ENCODE measurements around the gene CDH23.

The CDH23 gene

DNA sequence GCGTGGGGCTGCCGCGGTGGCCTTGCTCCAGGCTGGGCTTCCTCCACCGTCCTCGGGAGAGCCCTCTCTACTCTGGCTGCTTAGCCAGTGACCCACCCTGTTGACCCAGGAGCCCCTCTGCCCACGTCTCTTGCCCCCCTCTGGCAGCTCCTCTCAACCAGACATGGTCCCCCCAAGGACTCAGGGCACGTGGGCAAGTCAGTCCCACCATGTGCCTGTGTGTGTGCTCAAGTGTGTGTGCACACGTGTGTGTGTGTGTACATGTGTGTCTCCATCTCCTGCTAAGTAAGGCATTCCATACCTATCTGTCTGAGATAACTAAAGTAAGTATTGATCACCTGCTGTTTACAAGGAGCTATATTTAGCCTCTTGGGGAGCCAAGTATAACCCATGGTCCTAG is 221.9 kb downstream of the CDH23 start:
- DNase-seq (ENCODE audit: low read depth in 2 of 2, low spot score in 1 of 2), result no peak

DNA sequence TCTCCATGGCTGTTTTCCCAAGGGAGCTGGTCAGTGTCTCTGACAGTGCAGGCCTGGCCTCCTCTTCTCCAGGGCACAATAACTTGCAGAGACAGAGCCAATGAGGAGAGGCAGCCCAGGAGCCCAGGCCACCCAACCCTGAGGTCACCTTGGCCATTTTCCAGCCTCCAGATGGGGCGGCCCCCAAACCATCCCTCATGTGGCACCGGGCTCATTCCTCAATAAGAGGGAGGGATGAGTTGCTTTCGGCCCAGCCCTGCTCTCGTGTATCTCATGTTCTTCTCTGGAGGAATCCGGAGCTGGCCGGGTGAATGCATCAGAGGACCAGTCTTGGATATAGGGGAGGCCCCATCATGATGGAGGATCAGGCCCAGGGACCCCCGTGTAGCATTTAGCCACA is 223.9 kb downstream of the CDH23 start:
- DNase-seq (ENCODE audit: low read depth in 2 of 2, low spot score in 1 of 2), result no peak

DNA sequence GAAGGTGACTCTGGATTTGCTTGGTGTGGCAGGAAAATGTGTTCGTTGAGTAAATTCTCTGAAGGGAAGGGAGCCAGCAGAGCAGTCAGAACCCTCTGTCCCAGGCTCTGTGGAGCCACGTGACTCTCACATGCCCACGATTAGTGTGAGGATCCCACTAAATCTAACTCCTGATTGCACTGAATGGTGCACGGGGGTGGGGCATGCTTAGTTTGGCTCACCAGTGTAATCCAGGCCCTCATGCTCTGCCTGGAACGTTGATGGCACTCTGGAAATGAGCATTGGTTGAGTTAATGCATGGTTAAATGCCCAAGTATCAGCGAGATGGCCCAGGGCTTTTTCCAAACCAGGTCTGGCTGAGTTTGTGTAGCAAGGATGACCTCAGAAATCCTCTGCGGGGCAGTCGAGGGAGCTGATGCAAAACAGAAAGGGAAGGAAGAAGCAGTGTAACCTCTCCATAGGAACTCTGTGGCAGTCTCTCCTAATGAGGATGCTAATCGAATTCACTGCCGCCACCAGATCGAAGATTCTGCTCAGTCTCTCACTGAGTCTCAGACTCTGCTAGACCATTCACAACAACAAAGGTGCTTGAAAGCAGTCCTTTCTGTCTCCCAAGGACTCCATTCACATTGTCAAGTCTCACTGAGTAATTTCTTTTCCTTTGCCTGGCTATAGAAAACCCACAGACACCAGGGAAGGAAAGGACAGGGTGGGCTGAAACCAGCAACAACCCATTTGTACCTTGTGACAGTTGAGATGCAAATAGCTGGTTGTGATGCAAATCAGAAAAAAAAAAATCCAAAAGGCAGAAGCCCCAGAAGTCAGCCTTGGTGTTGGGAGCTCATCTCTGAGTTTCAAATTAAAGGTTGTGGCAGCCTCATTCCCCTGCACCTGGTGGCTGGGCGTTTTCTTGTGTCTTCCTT is 224.8 kb downstream of the CDH23 start:
- no peak for DNase-seq (ENCODE audit: low read depth in 2 of 2, low spot score in 1 of 2)

DNA sequence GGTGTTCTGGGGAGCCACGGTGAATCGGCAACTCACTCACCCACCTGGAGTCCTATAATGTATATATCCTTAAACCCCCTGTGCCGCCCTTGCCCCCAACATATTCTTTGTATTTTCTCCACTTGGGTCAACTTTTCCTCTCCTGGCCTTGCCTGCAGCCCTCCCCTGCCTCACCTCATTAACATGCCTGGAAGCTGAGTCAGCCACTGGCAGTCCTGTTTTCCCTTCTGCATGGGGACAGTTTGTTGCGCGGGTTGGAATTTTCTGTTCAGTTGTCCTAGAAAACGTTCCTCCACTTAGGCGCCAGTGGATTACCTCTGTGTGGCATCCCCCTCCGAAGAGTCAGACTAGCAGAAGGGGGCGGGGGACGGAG is 225.4 kb downstream of the CDH23 start:
- no peak for DNase-seq (ENCODE audit: low read depth in 2 of 2, low spot score in 1 of 2)

DNA sequence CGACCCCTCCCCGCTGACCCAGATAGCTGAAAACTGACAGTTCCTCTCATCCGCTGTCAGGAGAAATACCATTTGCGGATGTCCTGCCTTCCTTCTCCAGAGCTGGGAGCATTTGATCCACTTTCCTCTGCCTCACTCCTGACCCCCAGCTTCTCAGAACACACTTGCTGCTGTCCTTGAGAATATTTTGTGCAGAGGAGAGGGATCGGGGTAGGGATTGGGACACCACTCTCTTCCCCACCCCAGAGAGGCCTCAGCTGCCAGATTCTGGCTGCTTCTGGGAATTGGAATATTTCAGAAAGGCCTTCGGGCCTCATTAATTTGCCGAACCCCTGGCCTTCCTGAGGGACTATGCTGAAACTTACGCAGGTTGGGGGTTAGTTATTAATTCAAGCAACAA is 225.9 kb downstream of the CDH23 start:
- DNase-seq (ENCODE audit: low read depth in 2 of 2, low spot score in 1 of 2), result no peak

DNA sequence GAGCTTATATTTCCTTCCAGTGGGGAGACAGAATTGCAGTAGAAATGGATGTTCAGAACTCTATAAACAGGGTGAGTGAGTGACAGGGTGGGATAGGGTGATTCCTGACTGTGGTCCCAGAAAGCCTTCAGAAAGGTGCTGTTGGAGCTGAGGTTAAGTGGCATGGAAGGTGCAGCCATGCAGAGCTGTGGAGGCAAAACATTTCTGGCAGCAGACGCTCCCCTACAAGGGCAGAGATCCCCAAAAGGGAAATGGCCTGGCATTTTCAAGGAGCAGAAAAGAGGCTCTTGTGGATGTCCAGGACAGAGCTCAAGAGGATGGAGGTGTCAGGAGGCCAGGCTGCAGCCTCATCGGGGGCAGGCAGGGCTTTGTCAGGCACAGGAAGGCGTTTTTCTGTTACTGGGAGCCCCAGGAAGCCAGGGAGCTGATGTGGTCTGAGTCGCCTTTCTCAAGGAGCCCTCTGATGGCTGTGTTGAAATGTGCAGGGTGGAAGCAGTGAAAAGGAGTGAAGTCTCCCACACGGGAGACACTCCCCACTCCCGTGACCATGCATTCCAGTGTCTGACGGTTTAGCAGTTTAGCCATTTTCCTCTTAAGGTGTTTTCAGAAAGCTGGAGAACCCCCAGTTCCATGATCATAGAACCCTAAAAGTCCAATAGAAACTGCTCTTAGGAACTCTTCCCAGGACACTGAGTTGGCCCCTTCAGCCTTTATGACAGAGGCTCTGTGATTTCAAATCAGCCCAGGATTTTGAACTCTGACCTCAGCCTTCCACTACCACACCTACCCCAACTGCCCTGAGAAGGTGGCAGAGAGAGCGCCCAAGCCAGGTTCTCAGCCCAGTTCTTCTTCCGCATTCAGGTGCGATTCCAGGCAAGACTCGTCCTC is 226.6 kb downstream of the CDH23 start:
- no peak for DNase-seq (ENCODE audit: low read depth in 2 of 2, low spot score in 1 of 2)

DNA sequence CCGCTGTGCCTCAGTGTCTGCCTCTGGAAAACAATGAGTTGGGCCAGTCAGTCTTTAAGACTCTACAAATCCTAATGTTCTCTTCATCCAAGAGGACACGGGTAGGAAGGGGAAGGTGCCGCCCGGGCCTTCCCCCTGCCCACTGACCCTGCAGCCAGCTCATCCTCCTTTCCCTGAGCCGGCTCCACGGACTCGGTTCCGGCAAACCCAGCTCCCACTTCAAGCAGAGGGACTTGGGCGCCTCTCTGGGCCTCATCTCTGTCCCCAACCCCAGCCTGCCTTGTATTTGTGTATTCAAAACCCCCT is 227.2 kb downstream of the CDH23 start:
- DNase-seq (ENCODE audit: low read depth in 2 of 2, low spot score in 1 of 2), result no peak

DNA sequence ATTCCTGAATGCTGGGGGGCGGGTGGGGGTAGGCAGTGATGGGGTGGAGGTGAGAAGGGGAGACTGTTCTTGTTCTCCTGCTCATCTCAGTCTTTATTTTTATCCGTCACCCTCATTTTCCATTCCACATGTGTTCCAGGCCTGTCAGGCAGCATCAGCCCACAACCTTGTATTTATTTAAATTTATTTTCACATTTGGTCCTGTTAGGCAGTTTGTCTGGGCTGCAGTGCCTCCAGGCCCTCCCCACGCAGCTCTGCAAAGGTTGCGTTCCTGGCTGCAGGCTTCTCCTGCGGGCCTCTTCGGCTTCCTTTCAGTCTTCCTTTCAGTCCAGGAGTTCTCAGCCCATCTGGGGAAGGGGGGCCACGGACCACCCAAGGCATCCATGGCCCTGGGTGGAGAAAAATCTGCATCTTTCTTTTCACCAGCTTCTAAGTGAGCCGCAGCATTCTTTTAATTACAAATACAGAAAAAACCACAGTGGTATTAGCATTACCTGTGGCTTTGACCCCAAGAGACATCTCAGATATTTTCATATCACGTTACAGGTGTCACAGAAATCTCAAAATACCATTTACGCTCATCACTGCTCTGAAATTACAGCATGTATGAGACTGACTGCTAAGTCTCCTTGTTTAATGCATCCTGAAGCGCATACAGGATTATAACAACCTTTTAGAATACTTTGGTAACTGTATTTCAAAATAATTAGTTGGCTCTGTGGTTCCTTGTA is 228.9 kb downstream of the CDH23 start:
- DNase-seq (ENCODE audit: low read depth in 2 of 2, low spot score in 1 of 2), result no peak

DNA sequence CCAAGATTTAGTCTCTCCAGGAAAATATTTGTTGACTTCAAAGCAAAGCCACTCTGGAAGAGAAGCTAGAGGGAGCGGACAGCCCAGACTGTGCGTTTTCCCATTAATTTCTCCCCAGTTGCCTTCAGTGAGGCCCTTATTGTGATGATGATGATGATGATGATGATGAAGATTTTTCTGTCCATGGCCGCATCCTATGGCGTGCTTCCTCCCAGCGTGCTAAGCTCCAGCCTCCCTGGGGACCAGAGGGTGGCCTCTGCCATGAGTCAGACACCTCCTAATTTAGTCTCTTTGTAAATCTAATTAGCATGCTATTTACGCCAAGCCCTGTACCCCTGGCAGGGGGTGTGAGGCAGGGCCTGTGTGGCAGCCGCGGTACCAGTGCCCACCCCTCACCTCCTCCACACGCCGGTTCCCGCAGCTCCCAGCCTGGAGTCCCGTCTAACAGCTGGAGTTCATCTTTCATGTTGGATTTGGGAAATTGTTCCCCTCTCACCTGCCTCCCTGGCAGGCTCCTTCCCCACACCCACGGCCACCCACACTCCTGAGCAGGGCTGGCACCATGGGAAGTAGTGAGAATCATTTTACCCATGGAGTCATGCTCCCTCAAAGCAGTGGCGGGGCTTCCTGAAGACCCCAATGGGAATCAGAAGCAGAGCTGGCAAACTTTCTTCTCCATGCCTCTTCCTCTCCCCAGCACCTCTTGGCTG is 230.7 kb downstream of the CDH23 start:
- DNase-seq (ENCODE audit: low read depth in 2 of 2, low spot score in 1 of 2), result no peak

DNA sequence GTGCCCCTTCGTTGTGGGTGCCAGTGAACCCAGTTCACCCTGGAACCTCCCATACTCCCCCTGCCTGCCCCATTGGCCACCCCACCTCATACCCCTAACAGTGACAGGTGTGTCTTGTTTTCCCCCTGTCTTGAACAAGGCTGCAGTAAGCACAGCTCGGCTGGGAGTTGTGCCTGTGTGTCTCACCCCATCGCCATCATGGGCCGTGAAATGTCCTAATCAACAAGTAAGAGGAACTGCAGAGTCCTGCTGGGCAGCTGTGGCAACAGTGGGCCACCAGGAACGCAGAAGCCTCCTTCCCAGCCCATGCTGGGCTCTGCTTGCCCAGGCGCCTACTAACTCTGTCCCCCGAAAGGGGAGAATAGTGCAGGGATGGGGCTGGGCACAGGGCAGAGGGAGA is 231.2 kb downstream of the CDH23 start:
- no peak for DNase-seq (ENCODE audit: low read depth in 2 of 2, low spot score in 1 of 2)

DNA sequence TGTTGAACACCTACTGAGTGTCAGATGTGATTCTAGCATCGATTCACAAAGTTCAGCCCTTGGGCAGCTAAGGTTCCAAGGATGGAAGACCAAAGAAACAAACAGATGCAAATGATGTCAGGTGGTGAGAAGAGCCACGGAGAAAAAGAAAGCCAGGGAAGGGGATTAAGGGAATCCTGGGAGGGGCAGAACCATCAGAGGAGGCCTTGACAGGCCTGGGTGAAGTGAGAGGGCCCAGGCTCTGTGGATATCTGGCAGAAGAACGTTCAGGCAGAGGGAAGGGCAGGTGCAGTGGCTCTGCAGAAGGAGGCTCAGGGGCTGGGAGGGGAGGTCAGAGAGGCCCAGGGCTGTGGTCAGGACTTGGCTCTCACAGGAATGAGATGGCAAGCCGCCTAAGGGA is 232.4 kb downstream of the CDH23 start:
- DNase-seq (ENCODE audit: low read depth in 2 of 2, low spot score in 1 of 2), result no peak

DNA sequence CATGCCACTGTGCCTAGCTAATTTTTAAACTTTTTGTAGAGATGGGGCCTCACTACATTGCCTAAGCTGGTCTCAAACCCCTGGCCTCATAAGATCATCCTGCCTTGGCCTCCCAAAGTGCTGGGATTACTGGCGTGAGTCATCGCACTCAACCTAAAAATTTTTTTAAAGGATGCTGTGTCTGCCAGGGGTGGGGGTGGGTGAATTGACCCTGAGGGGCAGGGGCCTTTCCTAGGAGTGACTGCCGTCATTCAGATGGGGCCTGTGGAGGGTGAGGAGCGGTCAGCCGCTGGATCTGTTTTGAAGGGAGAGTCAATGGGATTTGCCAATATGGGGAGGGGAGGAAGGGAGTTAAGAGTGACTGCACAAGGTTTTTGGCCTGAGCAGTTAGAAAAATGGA is 233.4 kb downstream of the CDH23 start:
- no peak for DNase-seq (ENCODE audit: low read depth in 2 of 2, low spot score in 1 of 2)

DNA sequence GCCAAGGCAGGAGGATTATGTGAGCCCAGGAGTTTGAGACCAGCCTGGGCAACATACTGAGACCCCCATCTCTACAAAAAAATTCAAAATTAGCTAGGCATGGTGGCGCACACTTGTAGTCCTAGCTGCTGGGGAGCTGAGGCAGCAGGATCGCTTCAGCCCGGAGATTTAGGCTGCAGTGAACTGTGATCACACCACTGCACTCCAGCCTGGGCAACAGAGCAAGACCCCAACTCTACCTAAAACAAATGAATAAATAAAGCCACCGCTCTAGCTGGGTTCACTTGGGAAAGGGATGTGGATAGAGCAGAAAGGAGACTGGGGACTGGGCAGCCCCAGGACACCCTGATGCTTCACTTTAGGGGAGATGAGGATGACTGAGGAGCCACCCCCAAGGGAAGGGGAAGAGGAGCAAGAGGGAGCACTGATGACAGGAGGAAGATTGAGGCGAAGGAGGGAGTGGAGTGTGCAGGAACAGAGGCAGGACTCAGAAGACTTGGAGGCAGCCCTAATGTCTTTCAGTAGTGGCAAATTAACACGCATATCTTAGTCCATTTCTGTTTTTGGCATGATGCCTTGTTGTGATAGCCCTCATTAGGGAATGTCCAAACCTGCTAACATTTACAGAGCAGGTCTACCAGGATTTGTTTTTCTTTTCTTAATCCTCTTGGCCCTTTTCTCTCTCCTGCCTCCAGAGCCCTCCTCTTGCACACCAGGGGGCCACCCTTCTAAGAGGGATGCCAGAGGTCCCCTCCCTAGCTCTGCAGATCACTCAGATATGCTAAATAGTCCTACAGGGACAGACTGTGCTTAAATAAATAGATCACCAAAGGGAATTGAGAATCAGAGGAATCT is 234.5 kb downstream of the CDH23 start:
- no peak for DNase-seq (ENCODE audit: low read depth in 2 of 2, low spot score in 1 of 2)

DNA sequence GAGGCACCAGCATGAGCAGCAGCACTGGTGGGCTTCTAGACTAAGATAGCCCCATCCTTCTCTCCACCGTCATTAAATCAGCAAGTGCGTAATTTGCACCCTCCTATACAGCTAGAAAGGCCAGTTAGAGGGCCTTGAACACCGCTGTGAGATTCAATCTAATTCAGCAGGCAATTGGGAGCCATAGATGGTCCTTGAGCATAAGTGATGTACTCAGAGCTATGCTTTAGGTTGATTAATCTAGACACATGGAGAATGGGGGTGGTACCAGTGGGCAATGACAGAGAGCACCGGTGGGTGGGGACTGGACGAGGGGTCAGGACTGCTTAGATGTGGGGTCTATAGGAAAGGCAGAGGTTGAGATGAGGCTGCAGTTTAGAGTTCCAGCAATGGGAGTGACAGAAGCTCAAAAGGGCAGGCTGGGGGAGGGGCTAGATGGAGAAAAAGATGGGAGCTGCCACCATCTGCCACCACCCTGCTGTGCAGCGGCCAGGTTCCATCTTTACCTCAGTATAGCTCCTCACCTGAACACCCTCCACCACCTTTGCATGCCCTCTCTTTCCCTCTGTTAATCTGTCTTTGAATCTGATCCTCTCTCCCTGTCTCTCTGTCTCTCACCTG is 235.6 kb downstream of the CDH23 start:
- no peak for DNase-seq (ENCODE audit: low read depth in 2 of 2, low spot score in 1 of 2)

DNA sequence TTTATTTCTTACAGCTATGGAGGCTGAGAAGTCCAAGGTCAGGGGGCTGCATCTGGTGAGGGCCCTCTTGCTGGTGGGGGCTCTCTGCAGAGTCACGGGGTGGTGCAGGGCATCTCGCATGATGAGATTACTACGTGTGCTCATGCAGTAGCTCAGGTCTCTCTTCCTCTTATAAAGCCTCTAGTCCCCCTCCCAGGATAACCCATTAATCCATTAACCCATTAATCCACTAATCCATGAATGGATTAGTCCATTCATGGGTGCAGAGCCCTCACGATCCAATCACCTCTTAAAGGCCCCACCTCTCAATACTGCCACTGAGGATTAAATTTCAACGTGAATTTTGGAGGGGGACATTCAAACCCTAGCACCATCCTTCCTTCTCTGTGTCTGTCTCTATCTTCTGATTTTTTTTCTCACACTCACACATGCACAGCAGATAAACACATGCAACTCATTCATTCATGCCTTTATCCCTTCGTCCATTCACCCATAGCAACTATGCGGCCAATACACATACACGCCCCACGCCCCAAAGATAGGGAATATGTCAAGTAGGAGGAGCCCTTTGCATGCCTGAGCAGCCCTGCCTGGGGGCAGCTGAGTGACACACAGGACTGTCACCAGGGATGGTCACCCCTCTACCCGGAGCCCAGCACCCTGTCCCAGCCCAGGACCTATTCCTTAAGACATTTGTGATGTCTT is 236.3 kb downstream of the CDH23 start:
- DNase-seq (ENCODE audit: low read depth in 2 of 2, low spot score in 1 of 2), result no peak

DNA sequence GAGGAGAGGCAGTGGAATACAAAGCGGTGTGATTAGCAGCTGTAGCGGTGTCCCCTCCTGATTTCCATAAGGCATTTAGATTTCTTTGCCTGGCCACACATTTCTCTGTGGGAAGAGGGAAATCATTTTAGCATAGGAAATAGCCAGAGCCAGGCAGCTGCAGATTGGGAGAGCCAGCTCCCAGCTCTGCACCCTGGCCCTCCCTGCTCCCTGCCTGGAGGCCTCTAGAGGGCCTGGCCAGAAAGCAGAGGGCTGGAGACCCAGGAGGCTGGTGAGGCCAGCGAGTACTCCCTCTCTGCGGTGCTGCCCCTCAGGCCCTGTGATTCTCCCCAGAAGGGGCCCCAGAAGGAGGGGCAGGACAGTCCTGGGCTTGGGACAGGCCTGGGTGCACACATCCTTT is 237.2 kb downstream of the CDH23 start:
- no peak for DNase-seq (ENCODE audit: low read depth in 2 of 2, low spot score in 1 of 2)

DNA sequence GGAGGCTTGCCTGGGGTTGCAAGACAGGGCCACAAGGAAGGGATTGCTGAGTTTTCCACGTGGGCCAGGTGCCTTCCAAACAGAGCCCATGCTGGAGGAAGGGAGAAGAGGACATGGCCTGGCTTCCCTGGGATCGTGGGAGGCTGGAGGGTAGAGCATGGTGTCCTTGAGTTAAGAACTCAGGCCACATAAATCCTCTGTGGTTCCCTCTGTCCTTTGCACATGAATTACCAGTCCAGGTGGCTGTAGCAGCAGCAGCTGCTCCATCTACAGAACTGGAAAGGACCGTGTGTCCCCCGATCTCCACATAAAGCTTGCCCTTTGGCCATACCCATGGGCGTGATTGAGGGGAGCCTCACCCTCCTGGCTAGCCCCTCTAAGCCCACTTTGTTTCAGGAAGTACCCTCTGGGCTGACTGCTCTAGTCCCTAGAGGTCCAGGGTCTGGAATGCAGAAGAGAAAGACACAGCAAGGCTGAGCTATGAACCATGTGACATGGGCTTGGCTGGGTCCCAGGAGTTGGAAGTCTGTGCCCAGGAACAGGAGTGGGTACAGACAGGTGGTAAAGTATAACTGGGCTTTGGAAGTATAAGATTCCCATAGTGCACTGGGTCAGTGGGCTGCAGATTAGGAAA is 237.9 kb downstream of the CDH23 start:
- no peak for DNase-seq (ENCODE audit: low read depth in 2 of 2, low spot score in 1 of 2)

DNA sequence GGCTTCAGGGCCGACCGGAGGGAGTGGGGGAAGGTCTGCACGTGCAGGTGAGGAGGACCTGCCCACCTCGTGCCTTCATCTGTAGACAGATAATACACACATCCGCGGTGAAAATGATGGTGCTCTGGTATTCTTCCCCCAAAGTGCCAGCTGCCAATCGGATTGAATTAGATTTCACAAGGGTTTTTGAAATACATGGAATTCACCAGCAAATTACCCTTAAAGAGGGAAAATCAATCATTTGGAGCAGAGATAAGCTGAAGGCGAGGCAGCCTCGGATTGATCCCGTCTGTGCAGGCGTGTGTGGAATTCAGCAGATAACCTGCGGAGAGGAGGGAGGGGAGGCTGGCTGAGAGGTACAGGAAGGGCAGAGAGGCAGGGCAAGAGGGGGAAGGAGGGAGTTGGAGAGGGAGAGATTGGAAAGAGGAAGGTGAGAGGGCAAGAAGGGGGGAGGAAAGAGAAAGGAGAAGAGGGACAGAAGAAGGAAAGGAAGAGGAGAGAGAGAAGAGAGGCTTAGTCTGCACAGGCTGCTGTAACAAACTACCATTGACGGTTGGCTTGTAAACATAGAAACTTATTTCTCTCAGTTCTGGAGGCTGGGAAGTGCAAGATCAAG is 238.6 kb downstream of the CDH23 start:
- no peak for DNase-seq (ENCODE audit: low read depth in 2 of 2, low spot score in 1 of 2)
